OCI-LY7 (cell line): ENCODE results near the gene DOK3. TPM values are rescaled to one million over a fixed set of nuclear protein-coding genes. Genes with fewer than 3 reads are reported as not detected.
A peak's percentile ranks its signal among the peaks of the same experiment; 100 is the strongest.

Experiments
- BruUV-seq: library from RNA; stranded (reverse); fragments of 400-500 nt; replicated peaks from 2 replicates; lab custom pipeline; 2021; lab: Mats Ljungman, UMichigan
- CTCF ChIA-PET: fragments of 300-600 bp; sonication (Branson Sonifier 250); formaldehyde crosslinking; loops from one replicate; lab custom pipeline; 2022; ENCODE audit warnings: antibody characterized with exemption; ENCODE audit not compliant: unreplicated experiment; lab: Charles Lee
- POLR2A ChIA-PET: fragments of 300-600 bp; sonication (Branson Sonifier 250); formaldehyde crosslinking; loops from one replicate; lab custom pipeline; 2022; ENCODE audit warnings: antibody characterized with exemption; lab: Charles Lee
- DNase-seq: peaks from one replicate; pipeline ENCODE4 v3.0.0-alpha.2; 2015; ENCODE audit warnings: low spot score
- H2AFZ ChIP-seq: fragments of 200-600 bp; sonication (generic), shearing (Covaris generic); 2 replicates; pipeline ENCODE4 v1.6.1; 2014; ENCODE audit warnings: mild to moderate bottlenecking, antibody characterized with exemption, low read length, moderate library complexity
- H3K27ac ChIP-seq: fragments of 200-600 bp; sonication (generic); 2 replicates; pipeline ENCODE4 v1.5.1; 2014; ENCODE audit warnings: mixed run types, low read depth, mild to moderate bottlenecking, moderate library complexity, low read length, inconsistent platforms; ENCODE audit not compliant: poor library complexity, severe bottlenecking
- H3K36me3 ChIP-seq: fragments of 200-600 bp; sonication (generic); 2 replicates; pipeline ENCODE4 v1.6.1; 2014; ENCODE audit warnings: mild to moderate bottlenecking, antibody characterized with exemption, low read length, moderate library complexity, mixed read lengths; ENCODE audit not compliant: insufficient read depth
- H3K4me1 ChIP-seq: fragments of 200-600 bp; sonication (generic); 2 replicates; pipeline ENCODE4 v1.5.1; 2014; ENCODE audit warnings: mild to moderate bottlenecking, low read length; ENCODE audit not compliant: insufficient read depth, poor library complexity, severe bottlenecking
- H3K4me2 ChIP-seq: fragments of 200-600 bp; sonication (generic); 2 replicates; pipeline ENCODE4 v1.6.1; 2014; ENCODE audit warnings: mild to moderate bottlenecking, low read length
- H3K4me3 ChIP-seq: fragments of 200-600 bp; sonication (generic); 2 replicates; pipeline ENCODE4 v1.5.1; 2014; ENCODE audit warnings: mild to moderate bottlenecking, low read depth, low read length; ENCODE audit not compliant: poor library complexity, severe bottlenecking
- H3K79me2 ChIP-seq: fragments of 200-600 bp; sonication (generic); 2 replicates; pipeline ENCODE4 v1.6.1; 2016; ENCODE audit warnings: low read depth, mild to moderate bottlenecking, low read length, moderate library complexity, mixed read lengths; ENCODE audit not compliant: insufficient read depth
- H3K9me2 ChIP-seq: fragments of 200-600 bp; sonication (generic); 2 replicates; pipeline ENCODE4 v1.6.1; 2016; ENCODE audit warnings: mild to moderate bottlenecking, low read length, mixed read lengths; ENCODE audit not compliant: insufficient read depth
- H3K9me3 ChIP-seq: fragments of 200-600 bp; sonication (generic); 2 replicates; pipeline ENCODE4 v1.6.1; 2014; ENCODE audit warnings: mild to moderate bottlenecking, mixed run types, low read length, mixed read lengths
- H4K20me1 ChIP-seq: fragments of 200-600 bp; sonication (generic); 2 replicates; pipeline ENCODE4 v1.6.1; 2014; ENCODE audit warnings: mild to moderate bottlenecking, antibody characterized with exemption, low read length, moderate library complexity, mixed read lengths; ENCODE audit not compliant: insufficient read depth
- EZH2phosphoT487 ChIP-seq: fragments of 200-600 bp; sonication (generic); IDR thresholded peaks from 2 replicates; pipeline ENCODE4 v1.6.1; 2018; ENCODE audit warnings: low read depth, borderline replicate concordance, mild to moderate bottlenecking, mixed run types, antibody characterized with exemption, low read length, moderate library complexity, mixed read lengths
- intact Hi-C: fragments of 100-400 bp; cut with micrococcal nuclease; formaldehyde crosslinking; loops from one replicate; pipeline ENCODE4 v1.10.0; 2022; ENCODE audit not compliant: unreplicated experiment
- total RNA-seq, 2 experiments: library from RNA; depleted of rRNA in 1 of 2; stranded (reverse); fragments of >200 nt in 1 of 2; shearing (Covaris generic) in 1 of 2; gene quantifications; 2 replicates each; pipeline ENCODE4 v1.2.3, GENCODE V29; 2014 to 2022
- TF ChIP-seq, protein P1 (sequence below): fragments of 200-600 bp; sonication (generic); conservative IDR thresholded peaks from 2 replicates; pipeline ENCODE4 v1.5.1; 2014; ENCODE audit warnings: mild to moderate bottlenecking, antibody characterized with exemption, low read length, moderate library complexity, mixed read lengths

Gene DOK3
- total RNA-seq, 2 experiments from 2014 or later: 186 to 260 TPM

DNA sequence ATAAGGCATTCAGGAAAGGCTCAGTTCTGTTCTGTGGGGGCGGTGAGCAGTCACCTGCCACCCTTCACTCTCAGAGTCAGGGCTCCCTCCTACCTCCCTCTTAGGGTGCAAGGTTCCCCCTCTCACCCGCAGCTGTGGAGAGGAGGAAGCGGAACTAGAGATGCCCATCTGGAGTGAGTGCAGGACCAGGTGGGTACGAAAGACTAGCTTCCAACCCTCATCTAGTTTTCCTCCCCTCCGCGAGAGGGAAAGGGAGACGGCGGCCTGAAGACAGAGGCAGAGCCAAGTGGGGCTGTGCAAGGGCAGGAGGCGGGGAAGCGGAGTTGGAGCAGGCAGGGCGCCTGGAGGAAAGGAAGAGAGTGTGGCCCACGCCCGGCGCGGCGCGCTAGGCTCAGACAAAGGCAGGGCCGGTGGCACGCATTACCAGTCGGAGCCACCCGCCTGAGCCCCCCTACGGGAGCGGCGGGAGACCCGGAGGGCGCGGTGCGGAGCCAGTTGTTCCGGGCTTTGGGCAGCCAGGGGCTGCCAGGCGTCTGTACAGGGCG is 55.7 kb downstream of the DOK3 start:
- H3K27ac ChIP-seq: peak overlapping the region; percentile 11
- H3K9me2 ChIP-seq: no peaks in the 10 kb centered on the region
- no peak overlapping the region for H2AFZ ChIP-seq
- TF ChIP-seq, protein P1, sequence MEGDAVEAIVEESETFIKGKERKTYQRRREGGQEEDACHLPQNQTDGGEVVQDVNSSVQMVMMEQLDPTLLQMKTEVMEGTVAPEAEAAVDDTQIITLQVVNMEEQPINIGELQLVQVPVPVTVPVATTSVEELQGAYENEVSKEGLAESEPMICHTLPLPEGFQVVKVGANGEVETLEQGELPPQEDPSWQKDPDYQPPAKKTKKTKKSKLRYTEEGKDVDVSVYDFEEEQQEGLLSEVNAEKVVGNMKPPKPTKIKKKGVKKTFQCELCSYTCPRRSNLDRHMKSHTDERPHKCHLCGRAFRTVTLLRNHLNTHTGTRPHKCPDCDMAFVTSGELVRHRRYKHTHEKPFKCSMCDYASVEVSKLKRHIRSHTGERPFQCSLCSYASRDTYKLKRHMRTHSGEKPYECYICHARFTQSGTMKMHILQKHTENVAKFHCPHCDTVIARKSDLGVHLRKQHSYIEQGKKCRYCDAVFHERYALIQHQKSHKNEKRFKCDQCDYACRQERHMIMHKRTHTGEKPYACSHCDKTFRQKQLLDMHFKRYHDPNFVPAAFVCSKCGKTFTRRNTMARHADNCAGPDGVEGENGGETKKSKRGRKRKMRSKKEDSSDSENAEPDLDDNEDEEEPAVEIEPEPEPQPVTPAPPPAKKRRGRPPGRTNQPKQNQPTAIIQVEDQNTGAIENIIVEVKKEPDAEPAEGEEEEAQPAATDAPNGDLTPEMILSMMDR: no peak
- no peak for TF ChIP-seq EZH2phosphoT487
- no TSS peak for BruUV-seq
- peak overlapping the region; percentile 88 for H3K4me2 ChIP-seq
- ChIA-PET CTCF (interaction anchor here (0.6 to 3.8 kb wide), 4 partner anchors 8 to 64 kb away, joined by 3 to 20 read pairs (median 7); no protein-coding TSS in a partner anchor), POLR2A (interaction anchor here (2.0 to 2.1 kb wide), 2 partner anchors 49 to 50 kb away, joined by 5 to 6 read pairs; no protein-coding TSS in a partner anchor)
- peak; percentile 68 for DNase-seq
- intact Hi-C loops: loop anchor here (1.0 to 2.0 kb wide), 5 partner anchors 43 to 142 kb away; partner anchors contain the start of gene PDLIM7
- H3K9me3 ChIP-seq: no peaks in the 10 kb centered on the region
- H3K36me3 ChIP-seq: no peaks in the 10 kb centered on the region; the same call in 1 of the 2 replicates
- H3K4me1 ChIP-seq: peaks cover 34% of the 10 kb centered on the region
- peaks cover 13% of the 10 kb centered on the region for H4K20me1 ChIP-seq
- no peaks in the 10 kb centered on the region for H3K79me2 ChIP-seq
- peak overlapping the region; percentile 76 for H3K4me3 ChIP-seq

DNA sequence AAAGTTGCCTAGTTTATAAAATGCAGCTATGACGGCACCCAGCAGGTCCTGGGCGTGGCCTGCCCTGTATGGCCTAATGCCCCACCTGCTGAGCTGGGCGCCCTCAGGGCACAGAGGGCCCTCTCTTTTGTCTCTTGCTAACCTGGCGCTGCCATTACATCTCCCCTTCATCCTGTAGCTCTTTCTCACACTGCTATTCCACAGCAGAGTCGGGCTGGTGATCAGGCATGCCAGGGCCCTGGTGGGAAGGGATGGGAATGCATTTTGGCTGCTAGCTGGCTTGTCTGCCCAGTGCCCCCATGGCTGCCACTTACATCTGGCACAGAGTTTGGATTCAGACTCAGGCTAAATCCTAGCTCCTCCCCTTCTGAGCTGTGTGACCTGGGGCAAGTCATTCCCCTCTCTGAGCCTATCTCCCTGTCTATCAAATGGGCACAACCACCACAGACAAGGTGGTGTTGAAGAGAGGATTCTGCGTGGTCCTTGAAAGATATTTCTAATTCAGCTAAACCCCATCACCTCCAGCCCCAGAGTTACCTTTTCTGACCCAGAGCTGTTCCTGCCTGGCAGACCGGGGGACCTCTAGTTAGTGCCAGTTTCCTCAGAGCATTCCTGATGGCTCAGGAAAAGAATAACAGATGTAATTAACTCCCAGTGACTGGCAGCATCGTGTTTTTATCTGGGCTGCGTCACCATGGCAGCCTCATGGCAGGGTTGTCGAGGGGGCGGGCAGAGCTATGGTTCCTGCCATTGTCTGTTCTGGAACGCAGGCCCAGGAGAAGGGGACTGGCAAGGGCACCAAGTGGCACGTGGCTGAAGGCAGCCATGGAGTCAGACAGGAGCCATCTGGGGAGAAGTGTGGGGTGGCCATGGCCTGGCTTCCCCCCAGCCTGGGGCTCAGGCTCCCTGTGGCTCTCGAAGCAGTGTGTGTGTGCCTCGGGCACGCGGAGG is 56.7 kb downstream of the DOK3 start:
- intact Hi-C loops: no loop called here

More for the DNA sequence above, 56.7 kb downstream of the DOK3 start:
- Histone ChIP-seq H3K36me3 (no peaks in the 10 kb centered on the region; the same call in 1 of the 2 replicates), H3K4me3 (peak overlapping the region; percentile 76), H3K79me2 (no peaks in the 10 kb centered on the region), H3K4me2 (peak overlapping the region; percentile 88), H4K20me1 (peaks cover 17% of the 10 kb centered on the region), H3K4me1 (peaks cover 43% of the 10 kb centered on the region), H3K9me2 (no peaks in the 10 kb centered on the region), H2AFZ (no peak overlapping the region), H3K27ac (no peak overlapping the region), H3K9me3 (no peaks in the 10 kb centered on the region)
- no TSS peak for BruUV-seq
- CTCF ChIA-PET: interaction anchor here (0.6 to 3.8 kb wide), 3 partner anchors 26 to 63 kb away, joined by 3 to 20 read pairs (median 11); no protein-coding TSS in a partner anchor
- DNase-seq: no peak
- TF ChIP-seq EZH2phosphoT487: no peak
- TF ChIP-seq, protein P1: no peak
- POLR2A ChIA-PET: interaction anchor here (0.6 to 2.1 kb wide), 3 partner anchors 11 to 58 kb away, joined by 4 to 5 read pairs (median 4); no protein-coding TSS in a partner anchor

Other genes with a start within 250 kb of the DOK3 start
- 25.8 and 43.1 TPM in 2 replicates for gene RAB24, start 206.1 kb downstream of the DOK3 start, total RNA-seq (2014; rRNA removed; shearing (Covaris generic))
- 31.3 and 36.1 TPM in 2 replicates for gene RAB24, start 206.1 kb downstream of the DOK3 start, total RNA-seq (2022)
- 217 and 249 TPM in 2 replicates for gene PRELID1, start 206.0 kb downstream of the DOK3 start, total RNA-seq (2014; rRNA removed; shearing (Covaris generic))
- 203 and 232 TPM in 2 replicates for gene PRELID1, start 206.0 kb downstream of the DOK3 start, total RNA-seq (2022)
- 109 and 130 TPM in 2 replicates for gene MXD3, start 197.9 kb downstream of the DOK3 start, total RNA-seq (2014; rRNA removed; shearing (Covaris generic))
- gene MXD3, start 197.9 kb downstream of the DOK3 start, total RNA-seq (2022): 81.3 and 105 TPM in 2 replicates
- gene LMAN2, start 158.2 kb downstream of the DOK3 start, total RNA-seq (2014; rRNA removed; shearing (Covaris generic)): 144 and 151 TPM in 2 replicates
- 103 and 116 TPM in 2 replicates for gene LMAN2, start 158.2 kb downstream of the DOK3 start, total RNA-seq (2022)
- 33.0 and 43.3 TPM in 2 replicates for gene RGS14, start 151.9 kb downstream of the DOK3 start, total RNA-seq (2014; rRNA removed; shearing (Covaris generic))
- gene RGS14, start 151.9 kb downstream of the DOK3 start, total RNA-seq (2022): 41.7 and 46.3 TPM in 2 replicates
- gene SLC34A1, start 125.4 kb downstream of the DOK3 start, total RNA-seq (2014; rRNA removed; shearing (Covaris generic)): 0.05 and 0.35 TPM in 2 replicates
- gene SLC34A1, start 125.4 kb downstream of the DOK3 start, total RNA-seq (2022): 0.46 and 0.63 TPM in 2 replicates
- not detected in 2 replicates for gene PFN3, start 109.2 kb downstream of the DOK3 start, total RNA-seq (2014; rRNA removed; shearing (Covaris generic))
- not detected in 2 replicates for gene PFN3, start 109.2 kb downstream of the DOK3 start, total RNA-seq (2022)
- 1.2 TPM in 1 of 2 replicates, not detected in the other for gene F12, start 100.3 kb downstream of the DOK3 start, total RNA-seq (2014; rRNA removed; shearing (Covaris generic))
- 3.0 and 3.8 TPM in 2 replicates for gene F12, start 100.3 kb downstream of the DOK3 start, total RNA-seq (2022)
- 43.4 and 46.2 TPM in 2 replicates for gene GRK6, start 83.2 kb downstream of the DOK3 start, total RNA-seq (2014; rRNA removed; shearing (Covaris generic))
- 99.4 and 102 TPM in 2 replicates for gene GRK6, start 83.2 kb downstream of the DOK3 start, total RNA-seq (2022)
- 7.0 and 13.6 TPM in 2 replicates for gene PRR7, start 63.0 kb downstream of the DOK3 start, total RNA-seq (2014; rRNA removed; shearing (Covaris generic))
- 12.5 and 12.8 TPM in 2 replicates for gene PRR7, start 63.0 kb downstream of the DOK3 start, total RNA-seq (2022)
- gene DBN1, start 36.2 kb downstream of the DOK3 start, total RNA-seq (2014; rRNA removed; shearing (Covaris generic)): 11.7 and 17.4 TPM in 2 replicates
- gene DBN1, start 36.2 kb downstream of the DOK3 start, total RNA-seq (2022): 21.3 and 22.0 TPM in 2 replicates
- 38.8 and 41.4 TPM in 2 replicates for gene PDLIM7, start 12.2 kb downstream of the DOK3 start, total RNA-seq (2014; rRNA removed; shearing (Covaris generic))
- 58.0 and 78.9 TPM in 2 replicates for gene PDLIM7, start 12.2 kb downstream of the DOK3 start, total RNA-seq (2022)
- gene DDX41, start 7.1 kb upstream of the DOK3 start, total RNA-seq (2014; rRNA removed; shearing (Covaris generic)): 216 and 224 TPM in 2 replicates
- 145 and 169 TPM in 2 replicates for gene DDX41, start 7.1 kb upstream of the DOK3 start, total RNA-seq (2022)
- 63.2 and 92.8 TPM in 2 replicates for gene FAM193B, start 44.7 kb upstream of the DOK3 start, total RNA-seq (2014; rRNA removed; shearing (Covaris generic))
- gene FAM193B, start 44.7 kb upstream of the DOK3 start, total RNA-seq (2022): 104 and 113 TPM in 2 replicates
- 67.6 and 89.7 TPM in 2 replicates for gene TMED9, start 82.4 kb upstream of the DOK3 start, total RNA-seq (2014; rRNA removed; shearing (Covaris generic))
- 125 and 134 TPM in 2 replicates for gene TMED9, start 82.4 kb upstream of the DOK3 start, total RNA-seq (2022)
- gene B4GALT7, start 90.3 kb upstream of the DOK3 start, total RNA-seq (2014; rRNA removed; shearing (Covaris generic)): 19.8 and 24.9 TPM in 2 replicates
- gene B4GALT7, start 90.3 kb upstream of the DOK3 start, total RNA-seq (2022): 33.7 and 38.5 TPM in 2 replicates